Suprapubic skin (tissue), 4 donors: ENCODE data around the gene ZBTB8OS.
"Not testable (repeated sequence)": the region's sequence is repeated elsewhere in the genome, so short reads cannot be mapped to it uniquely, and the experiment has no call there.

Source experiments
- CTCF ChIP-seq, 2 donors: fragments of 200-600 bp in 1 of 2; fragments of 450-650 bp in 1 of 2; sonication (generic) in 1 of 2; IDR thresholded peaks; one replicate each; pipeline ENCODE4 v1.5.1; 2016 to 2019; ENCODE audit warnings: antibody characterized with exemption in 2 of 2, mild to moderate bottlenecking in 1 of 2, moderate library complexity in 1 of 2
- EP300 ChIP-seq: sonication (generic); formaldehyde crosslinking; IDR thresholded peaks from one replicate; pipeline ENCODE4 v1.6.1; 2017; ENCODE audit warnings: antibody characterized with exemption
- POLR2A ChIP-seq, 2 donors: fragments of 450-650 bp; IDR thresholded peaks; one replicate each; pipeline ENCODE4 v1.6.1; 2017; ENCODE audit warnings: antibody characterized with exemption in 2 of 2, mild to moderate bottlenecking in 2 of 2, moderate library complexity in 2 of 2
- POLR2AphosphoS5 ChIP-seq, 3 donors: sonication (generic); formaldehyde crosslinking; IDR thresholded peaks; one replicate each; pipeline ENCODE4 v1.6.1; 2017; ENCODE audit warnings: antibody characterized with exemption in 3 of 3

GRCh38 chr1:32630173-32630572 lies 20.2 kb downstream of the ZBTB8OS start:
- TF ChIP-seq CTCF (IDR thresholded peaks at IDR 0.05); POLR2A (IDR thresholded peaks at IDR 0.05); POLR2AphosphoS5 (IDR thresholded peaks at IDR 0.05); EP300: not testable (repeated sequence)
